ENCODE results near the gene GCK.

DNA sequence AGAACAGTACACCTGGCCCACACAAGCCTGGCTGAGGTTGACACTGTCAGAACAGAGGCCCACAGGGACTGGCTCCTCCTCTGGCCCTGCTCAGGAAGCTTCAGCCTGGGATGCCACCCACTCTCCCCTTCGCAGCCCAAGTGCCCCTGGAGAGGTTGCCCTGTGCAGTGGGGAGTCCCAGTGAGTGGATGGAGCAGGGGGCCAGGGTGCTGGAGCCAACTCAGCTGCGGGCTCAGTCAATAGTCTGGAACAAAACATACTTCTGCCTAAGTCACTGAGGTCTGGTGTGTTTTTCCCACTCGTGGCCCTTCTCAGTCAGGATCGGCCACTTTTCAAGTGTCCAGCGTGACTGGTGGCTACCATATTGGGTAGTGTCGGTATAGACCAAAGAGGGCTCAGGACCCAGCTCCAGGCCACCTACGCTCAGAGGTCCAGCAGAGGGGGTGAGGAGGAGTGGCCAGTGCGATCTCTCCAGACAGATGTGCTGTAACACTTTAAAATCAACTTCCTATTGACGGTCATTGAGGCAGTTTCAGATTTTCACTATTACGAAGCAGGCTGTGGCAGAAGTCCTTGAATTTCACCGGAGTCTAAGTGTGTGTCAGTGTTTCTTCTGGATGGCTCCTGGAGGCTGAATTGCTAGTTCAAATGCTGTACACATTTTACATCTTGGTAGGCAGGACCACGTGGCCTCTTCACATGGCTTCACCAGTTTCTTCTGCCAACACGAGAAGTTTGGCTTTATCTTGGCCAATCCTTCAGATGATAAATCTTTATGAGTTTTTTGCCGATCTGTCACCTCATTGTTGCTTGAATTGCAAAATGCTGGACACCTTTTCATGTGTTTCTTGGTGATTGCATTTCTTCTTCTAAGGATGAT lies 994 bp upstream of the GCK start:
- TF ChIP-seq, protein P1, sequence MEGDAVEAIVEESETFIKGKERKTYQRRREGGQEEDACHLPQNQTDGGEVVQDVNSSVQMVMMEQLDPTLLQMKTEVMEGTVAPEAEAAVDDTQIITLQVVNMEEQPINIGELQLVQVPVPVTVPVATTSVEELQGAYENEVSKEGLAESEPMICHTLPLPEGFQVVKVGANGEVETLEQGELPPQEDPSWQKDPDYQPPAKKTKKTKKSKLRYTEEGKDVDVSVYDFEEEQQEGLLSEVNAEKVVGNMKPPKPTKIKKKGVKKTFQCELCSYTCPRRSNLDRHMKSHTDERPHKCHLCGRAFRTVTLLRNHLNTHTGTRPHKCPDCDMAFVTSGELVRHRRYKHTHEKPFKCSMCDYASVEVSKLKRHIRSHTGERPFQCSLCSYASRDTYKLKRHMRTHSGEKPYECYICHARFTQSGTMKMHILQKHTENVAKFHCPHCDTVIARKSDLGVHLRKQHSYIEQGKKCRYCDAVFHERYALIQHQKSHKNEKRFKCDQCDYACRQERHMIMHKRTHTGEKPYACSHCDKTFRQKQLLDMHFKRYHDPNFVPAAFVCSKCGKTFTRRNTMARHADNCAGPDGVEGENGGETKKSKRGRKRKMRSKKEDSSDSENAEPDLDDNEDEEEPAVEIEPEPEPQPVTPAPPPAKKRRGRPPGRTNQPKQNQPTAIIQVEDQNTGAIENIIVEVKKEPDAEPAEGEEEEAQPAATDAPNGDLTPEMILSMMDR (IDR thresholded peaks at IDR 0.05), result no peak
- TF ChIP-seq, protein P2, sequence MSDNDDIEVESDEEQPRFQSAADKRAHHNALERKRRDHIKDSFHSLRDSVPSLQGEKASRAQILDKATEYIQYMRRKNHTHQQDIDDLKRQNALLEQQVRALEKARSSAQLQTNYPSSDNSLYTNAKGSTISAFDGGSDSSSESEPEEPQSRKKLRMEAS (IDR thresholded peaks at IDR 0.05; ENCODE audit: low read depth), result no peak

Measured in SK-N-SH (cell line).